GM21737 (cell line): ENCODE measurements around the gene RGS3.

Experiments
- ATAC-seq: cut with Tn5 transposase; IDR thresholded peaks from one replicate; pipeline ENCODE4 v1.9.1; 2021; ENCODE audit warnings: mild to moderate bottlenecking, moderate library complexity; ENCODE audit not compliant: unreplicated experiment

RGS3 gene

DNA sequence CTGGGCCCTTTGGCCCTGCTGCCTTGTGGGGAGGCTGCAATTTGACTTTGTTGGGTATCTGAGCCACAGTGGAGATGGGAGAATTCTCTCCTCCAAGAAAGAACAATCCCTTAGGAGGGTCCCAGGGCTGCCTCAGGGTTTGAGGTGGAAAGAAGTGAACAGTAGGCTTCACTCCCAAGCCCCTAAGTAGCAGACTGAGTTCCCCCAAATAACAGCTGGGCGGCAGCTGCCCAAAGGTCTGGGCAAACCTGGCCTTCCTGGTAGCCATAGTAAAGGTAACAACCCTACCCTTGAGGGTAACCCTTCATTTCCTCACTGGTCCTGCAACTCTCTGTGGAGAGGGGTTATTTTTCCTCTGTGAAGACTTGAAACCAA lies 746 bp downstream of the RGS3 start:
- no peak for ATAC-seq

DNA sequence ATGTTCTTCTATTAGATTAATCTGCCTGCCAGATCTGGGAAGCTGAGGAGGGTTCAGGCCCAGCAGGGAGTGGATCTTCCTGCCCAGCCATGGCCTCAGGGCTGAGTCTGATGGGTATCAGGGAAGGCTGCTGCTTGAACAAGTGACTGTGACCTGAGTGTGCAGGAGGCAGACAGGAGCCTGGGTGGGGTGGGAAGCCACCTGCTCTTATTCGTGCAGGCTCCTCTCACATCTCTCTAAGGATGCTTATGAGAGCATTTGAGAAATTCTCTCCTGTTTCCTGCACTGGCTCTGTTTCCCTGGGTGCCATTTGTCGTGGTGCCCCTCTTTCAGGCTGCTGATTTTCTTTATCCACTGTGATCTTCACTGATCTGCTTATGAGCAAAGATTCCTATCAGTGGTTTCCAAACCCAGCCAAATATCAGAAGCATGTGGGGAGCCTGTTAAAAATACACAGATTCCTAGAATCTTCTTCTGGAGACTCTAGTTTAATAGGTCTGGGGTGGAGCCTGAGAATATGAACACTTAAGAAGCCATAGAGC lies 2.1 kb downstream of the RGS3 start:
- no peak for ATAC-seq

GRCh38 chr9:113467183-113467582 lies 3.7 kb downstream of the RGS3 start:
- no peak for ATAC-seq

DNA sequence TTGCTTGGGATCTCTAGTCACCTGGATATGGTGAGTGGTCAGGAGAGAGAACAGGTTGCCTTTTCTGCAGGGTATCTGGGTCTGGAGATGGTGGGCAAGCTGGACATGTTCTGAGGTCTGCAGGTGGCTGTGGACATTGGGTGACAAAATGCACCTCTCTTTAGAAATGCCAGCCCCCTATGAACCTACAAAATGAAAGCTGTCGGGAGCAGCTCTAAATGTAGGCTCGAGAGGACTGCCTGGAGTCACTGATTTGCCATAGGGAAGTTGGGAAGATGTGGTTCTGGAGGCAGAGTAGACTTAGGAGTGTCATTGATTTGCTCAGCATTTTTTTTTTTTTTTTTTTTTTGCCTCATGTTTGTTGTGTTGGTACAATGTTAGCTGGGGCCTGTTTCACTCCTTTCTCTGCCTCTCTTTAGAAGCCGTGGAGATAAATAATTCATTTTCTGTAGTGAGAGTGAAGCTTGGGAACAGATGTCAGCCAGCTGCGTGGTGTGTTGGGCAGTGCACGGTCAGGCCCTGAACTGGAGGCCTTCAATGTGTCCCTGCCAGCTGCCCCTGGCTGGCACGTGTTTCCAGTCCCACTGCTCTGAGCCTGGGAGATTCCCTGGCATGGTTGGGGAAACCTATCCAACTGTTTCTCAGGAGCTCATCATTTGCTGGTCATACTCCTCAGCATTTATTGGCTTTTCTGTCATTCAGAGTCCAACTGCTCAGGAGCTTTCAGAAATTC lies 5.4 kb downstream of the RGS3 start:
- no peak for ATAC-seq

GRCh38 chr9:113471143-113471542 lies 7.6 kb downstream of the RGS3 start:
- no peak for ATAC-seq

GRCh38 chr9:113471566-113471965 lies 8.0 kb downstream of the RGS3 start:
- no peak for ATAC-seq

DNA sequence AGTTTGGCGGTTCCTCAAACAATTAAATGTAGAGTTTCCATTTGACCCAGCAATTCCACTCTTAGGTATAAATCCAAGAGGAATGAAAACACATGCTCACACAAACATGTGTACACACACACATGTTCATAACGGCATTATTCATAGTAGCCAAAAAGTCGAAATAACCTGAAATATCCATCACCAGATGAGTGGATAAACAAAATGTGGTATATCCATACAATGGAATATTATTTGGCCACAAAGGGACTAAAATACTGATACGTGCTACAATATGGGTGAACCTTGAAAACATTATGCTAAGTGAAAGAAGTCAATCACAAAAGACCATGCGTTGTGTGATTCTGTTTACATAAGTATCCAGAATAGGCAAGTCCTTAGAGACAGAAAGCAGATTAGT lies 8.7 kb downstream of the RGS3 start:
- ATAC-seq, result no peak

DNA sequence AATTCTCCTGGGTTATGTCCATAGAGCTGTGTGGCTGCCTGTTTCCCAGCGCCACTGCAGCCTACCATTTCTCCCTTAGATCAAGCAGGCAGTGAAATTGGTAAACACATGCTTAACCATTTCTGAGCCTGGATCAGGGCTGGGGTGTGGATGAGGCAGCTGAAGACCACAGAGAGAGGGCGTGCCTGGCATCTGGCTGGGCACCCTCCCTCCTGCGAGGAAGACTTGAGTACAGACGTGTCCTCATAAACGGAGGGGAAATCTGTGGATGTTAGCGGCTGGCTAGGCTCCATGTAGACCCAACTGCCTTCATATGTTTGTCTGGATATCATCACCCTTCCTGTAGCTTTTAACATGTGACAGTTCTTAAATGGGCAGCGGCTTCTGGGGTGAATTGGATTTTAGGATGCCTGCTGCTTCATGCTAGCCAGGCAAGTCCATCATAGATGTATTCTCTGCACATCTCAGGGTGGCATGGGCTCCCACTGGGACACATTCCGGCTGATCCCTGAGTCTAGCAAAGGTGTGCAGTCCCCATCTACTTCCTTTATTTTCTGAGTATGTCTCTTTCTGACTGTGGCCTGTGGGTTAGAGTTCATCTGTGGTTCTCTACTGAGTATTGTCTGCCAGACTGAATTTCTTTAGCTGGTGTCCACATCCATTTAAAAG lies 11.0 kb downstream of the RGS3 start:
- no peak for ATAC-seq

GRCh38 chr9:113475031-113475430 lies 11.5 kb downstream of the RGS3 start:
- no peak for ATAC-seq

- no peak for ATAC-seq
These were observed 12.5 kb downstream of the RGS3 start for GRCh38 chr9:113475992-113476391.

- no peak for ATAC-seq
These were observed 13.0 kb downstream of the RGS3 start for GRCh38 chr9:113476511-113476916.

DNA sequence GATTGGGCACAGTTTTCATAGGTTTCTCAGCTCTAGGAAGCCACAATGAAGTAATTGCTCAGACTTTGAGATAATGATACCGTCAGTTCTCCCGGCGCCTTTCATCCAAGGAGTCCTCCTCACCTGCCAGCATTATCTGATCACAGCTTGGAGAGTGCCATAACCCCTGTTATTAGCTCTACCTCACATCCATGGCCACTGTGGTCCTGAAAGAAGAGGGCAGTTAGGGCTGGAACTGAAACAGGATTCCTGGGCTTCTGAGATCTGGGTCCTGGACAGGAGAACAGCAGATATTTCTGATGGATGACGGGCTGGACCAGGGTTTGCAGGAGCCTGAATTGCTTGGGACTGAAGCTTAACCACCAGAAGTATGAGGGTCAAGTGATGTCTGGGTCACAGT lies 13.5 kb downstream of the RGS3 start:
- no peak for ATAC-seq

DNA sequence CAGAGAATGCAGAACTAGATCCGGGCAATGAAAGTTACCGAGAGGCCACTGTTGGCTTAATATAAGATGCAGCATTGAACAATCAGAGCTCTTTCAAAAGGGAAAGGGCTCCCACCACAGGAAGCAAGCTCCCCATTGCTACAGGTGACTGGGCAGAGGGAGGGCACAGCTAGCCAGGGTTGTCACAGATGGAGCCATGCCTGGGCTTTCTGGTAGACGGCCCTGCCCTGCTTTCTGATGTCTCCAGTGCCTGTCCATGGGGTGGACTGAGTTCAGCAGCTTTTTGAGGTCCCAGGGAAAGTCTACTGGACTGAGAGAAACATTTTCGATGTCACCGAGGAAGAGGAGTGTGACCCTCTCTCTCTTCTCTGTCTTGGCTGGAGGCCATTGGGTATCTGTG lies 14.1 kb downstream of the RGS3 start:
- no peak for ATAC-seq

- ATAC-seq, result no peak
These were observed 15.7 kb downstream of the RGS3 start for GRCh38 chr9:113479174-113479621.

DNA sequence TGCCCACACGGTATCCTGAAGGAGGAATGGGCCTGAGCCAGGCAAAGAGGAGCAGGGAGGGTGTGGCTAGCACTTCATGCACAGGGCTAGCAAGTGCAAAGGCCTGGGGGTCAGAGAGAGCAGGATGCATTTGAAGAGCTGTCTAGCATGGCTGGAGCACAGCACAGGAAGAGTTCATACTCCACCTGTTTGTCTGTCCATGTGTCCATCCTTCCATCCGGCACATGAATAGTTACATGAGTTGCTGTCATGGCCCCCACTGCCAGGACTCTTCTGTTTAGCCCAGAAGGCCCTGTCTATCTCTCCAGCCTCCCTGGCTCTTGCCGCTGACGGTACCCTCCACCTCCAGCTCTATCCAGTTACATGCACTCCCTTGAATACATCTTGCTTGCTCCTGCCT lies 17.1 kb downstream of the RGS3 start:
- ATAC-seq, result no peak

- no peak for ATAC-seq
These were observed 17.8 kb downstream of the RGS3 start for GRCh38 chr9:113481176-113481787.

DNA sequence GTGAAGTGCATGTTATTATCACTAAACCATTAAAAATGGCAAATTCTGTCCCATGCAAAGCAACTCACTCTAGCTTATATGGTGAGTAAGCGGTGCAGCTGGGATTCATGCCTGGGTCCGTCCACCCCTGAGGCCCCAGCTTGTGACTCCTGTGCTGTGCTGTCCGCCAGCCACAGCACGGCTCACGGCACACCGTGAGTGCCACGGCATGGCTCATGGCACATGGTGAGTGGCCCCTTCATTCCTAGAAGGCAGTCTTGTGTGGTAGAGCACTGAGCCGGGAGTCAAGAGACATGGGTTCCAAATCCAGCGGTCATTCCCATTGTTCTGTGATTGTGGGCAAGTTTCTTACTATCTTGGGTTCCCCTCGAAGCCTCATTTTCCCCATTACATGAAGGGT lies 18.8 kb downstream of the RGS3 start:
- ATAC-seq, result no peak

DNA sequence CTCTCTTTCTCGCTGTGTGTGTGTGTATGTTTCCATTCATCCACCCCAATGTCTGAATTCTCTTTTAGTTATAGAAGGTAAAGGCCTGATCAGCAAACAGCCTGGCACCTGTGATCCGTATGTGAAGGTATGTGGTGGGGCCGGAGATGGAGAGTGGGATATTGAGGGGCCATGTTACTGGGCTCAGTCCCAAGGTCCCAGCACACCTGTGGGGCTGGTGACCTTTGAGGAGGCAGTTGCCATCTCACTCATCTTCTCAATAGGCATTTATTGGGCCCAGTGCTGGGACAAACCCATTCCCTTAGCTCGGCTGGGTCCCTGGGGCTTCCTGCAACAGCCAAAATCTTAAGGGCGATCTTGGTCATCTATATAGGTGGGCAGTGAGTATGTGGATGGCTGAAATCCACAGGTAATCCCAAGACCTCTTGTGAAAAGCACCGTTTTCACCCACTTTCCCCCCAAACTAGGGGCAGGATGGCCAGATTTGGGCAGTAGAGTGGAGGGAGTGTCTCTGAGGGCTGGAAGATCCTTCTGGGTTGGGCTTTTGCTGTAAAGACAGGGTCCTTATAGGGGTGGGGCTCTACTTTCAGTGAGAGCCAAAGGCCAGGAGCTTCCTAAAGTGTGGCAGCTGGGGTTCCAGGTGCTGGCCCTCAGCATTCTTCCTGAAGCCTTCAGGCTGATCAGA lies 19.6 kb downstream of the RGS3 start:
- no peak for ATAC-seq

DNA sequence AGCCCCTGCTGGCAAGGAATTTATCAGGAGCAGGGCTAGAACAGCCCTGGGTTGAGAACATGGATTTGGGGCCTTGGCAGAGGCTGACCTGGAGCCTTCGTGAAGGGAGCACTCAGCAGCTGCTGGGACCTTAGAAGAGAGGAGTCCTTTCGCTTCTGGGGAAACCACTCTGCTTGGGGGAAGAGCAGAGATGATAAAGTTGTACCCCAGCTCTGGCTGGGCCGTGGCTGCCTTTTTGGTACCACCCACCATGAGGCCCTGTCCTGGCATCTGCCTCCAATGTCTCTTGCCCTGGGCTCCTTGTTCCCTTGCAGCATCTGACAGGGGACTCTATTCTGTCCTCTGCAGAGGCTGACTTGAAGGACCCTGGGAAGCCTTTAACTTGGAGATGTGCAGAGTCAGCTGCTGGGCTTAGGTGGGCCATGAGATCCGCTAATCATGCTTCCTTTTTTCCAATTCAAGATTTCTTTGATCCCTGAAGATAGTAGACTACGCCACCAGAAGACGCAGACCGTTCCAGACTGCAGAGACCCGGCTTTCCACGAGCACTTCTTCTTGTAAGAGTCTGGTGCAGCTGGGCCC lies 20.2 kb downstream of the RGS3 start:
- no peak for ATAC-seq

DNA sequence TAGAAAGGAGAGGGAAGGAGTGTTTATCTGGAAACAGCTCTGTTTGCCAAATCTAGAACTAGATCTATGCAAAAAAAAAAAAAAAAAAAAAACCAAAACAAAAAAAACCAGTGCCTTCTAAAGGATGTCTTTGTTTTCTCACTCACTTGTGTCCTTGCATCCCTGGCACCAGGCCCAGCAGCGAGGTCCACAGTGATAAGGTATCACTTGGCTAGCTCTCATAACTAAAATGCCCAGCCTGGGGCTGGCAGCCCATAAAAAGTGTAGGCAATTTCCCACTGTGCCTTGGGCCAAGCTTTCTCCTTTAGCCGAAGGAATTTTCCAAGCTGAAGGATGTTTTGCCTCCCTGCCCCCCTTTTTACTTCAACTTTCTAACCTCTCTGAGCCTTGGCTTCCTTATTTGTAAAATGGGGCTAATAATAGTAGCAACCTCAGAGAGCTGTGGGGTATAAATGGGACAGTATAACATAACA lies 20.8 kb downstream of the RGS3 start:
- ATAC-seq, result no peak

- ATAC-seq, result no peak
These were observed 22.2 kb downstream of the RGS3 start for GRCh38 chr9:113485761-113486115.
